ENCODE measurements around the gene PPIP5K1.
A peak's percentile ranks its signal among the peaks of the same experiment; 100 is the strongest.

The PPIP5K1 gene

DNA sequence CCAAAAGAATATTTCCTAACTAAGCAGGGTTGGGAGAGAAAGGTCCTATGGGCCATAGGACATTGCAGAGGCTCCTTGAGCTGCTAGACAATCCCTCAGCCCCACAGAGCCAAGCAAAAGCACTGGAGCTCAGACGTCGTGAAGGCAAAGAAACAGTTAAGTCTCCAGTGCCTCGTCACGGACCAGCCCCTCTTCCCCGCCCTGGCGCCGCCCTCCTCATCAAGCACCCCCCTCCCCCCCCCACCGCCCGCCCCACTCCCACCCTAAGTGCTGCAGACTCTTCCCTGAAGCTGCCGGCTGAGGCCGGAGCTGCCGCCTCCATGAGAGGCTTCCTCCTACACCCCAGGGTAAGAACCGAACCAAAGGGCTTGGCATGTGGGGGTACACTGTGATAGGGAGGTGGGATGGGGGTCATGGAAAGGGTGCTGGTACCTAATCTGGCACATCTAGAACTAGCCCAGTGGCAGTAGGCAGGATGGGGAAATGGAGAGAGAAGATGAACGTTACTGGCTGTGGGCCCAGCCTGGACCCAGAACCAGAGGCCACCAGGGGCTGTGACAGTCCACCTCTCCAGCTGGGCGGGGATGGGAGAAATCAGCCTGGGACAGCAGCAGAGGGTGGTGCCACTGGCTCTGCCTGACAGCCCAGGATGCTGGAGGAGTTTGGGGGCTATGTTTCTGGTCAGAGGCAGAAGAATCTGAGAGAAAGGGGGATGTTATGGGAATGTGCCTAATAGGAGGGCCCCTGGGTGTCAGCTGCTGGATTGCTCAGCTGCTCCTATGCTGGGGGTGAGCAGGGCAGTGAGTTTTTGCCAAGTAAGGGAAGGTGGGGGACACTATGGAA is 72.4 kb downstream of the PPIP5K1 start, which contains the start of gene MAP1A:
TSS of gene MAP1A (plus strand) at position 255 of the 843 bp plus-strand sequence. CDS start 3,866 bp downstream, outside the sequence.
- DNase-seq (ENCODE audit: low read depth), result peak; percentile 59

DNA sequence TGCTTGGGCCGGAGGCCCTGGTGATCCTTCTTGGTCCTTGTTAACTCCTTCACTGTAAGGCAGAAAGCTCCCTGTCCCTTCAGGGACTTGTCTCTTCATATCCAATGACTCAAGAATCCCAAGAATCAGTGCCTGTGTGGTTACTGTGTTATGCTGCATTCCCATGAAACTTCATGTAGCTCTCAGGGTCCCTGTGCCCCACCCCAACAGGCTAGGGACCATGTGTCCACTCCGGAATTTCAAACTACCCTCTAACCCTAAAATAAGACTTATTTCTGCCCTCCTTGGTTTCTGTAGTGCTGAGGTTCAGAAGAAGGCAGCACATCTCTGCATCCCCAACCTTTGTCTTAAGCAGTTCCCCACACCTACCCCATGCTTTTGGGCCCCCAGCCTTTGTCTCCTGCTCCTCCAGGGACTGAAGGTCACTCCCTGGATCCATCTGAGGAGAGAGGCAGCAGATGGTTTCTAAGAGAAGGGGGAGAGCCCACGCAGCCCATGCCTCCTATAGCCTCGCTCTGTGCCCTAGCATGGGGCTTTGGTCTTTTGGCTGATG is 73.1 kb downstream of the PPIP5K1 start:
- DNase-seq (ENCODE audit: low read depth), result peak; percentile 48

DNA sequence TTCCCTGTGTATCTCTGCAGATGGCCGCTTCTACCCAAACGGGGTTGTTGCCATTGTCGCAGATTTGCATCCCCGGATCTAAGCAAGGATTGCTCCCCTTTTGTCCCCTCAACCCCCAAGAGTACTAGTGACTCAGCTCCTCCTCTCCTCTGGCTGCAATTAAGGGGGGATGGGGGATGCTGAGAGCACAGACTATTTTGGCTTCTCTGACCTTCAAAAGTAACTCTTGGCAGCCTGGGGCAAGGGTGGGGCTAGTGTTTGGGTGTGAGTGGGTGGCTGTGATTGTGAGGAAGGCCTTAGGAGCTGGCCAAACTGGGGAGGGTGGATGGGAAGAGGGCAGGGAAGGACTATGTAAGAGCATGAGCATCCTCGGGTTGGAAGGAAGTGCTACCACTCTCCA is 73.8 kb downstream of the PPIP5K1 start:
- DNase-seq (ENCODE audit: low read depth), result no peak

DNA sequence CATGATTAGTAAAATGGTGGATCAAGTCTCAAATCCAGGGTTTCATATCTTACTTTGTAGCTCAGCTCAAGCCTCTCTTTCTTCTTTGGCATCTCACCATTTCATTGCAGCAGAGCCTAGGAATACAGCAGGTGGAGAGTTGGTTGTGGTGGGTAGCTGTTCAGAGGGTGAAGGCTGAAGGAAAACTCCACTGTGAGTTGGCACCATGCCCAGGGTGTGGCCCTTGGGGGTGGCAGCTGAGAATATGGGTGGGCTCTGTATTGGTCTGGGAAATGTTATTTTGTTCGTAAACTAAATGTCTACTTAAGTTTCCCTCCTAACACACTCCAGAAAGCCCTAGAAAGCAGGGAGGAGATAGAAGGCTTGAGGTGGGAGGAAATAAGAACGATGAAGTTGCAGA is 74.3 kb downstream of the PPIP5K1 start:
- no peak for DNase-seq (ENCODE audit: low read depth)

DNA sequence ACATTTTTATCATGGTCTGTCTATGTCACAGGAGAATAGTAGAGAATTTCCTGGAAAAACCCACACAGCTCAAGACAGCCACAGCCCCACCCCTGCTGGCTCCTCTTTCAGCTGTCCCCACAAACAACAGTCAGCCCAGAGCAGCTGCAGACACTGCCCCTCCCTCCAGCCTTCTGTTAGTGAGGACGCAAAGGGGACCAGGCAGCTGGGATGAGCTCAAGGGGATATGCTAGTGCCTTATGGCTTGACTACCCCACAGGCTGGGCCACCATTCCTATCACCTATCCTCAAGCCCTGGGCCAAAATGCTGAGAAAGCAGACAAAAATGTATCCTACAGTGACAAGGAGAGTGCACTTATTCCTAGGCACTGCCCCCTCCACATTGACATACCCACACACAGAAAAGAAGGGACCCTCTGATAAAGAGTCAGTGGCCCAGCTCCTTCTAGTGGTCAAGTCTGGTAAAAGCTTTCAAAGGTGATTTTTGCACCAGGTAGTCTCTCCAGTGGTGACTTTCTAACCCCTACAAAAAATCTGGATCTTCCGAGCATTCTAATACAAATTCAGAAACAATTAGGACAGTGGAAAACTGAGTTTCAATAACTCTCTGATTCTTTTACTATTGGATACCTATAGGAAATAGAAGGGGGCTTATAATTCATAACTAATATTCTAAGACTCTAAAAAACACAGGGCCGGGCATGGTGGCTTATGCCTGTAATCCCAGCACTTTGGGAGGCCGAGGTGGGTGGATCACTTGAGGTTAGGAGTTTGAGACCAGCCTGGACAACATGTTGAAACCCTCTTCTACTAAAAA is 75.6 kb downstream of the PPIP5K1 start:
- peak; percentile 18 for DNase-seq (ENCODE audit: low read depth)

DNA sequence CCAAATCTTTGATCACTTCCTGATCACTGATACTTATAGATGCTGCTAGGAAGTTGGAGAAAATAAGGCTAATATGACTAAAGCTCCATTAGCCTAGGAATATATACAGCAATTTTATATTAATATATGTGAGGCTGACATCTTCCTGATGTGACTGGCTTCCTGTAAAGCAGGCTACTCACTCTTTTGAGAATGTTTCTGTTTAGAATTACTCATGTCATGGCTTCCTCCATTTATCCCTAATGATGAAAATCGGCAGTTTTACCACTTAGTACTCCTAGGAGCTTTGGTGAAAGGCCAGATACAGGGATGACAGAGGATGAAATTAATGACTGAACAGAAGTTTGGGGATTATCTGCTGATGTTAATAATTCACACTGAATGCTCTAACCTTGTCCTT is 76.5 kb downstream of the PPIP5K1 start:
- DNase-seq (ENCODE audit: low read depth), result no peak

DNA sequence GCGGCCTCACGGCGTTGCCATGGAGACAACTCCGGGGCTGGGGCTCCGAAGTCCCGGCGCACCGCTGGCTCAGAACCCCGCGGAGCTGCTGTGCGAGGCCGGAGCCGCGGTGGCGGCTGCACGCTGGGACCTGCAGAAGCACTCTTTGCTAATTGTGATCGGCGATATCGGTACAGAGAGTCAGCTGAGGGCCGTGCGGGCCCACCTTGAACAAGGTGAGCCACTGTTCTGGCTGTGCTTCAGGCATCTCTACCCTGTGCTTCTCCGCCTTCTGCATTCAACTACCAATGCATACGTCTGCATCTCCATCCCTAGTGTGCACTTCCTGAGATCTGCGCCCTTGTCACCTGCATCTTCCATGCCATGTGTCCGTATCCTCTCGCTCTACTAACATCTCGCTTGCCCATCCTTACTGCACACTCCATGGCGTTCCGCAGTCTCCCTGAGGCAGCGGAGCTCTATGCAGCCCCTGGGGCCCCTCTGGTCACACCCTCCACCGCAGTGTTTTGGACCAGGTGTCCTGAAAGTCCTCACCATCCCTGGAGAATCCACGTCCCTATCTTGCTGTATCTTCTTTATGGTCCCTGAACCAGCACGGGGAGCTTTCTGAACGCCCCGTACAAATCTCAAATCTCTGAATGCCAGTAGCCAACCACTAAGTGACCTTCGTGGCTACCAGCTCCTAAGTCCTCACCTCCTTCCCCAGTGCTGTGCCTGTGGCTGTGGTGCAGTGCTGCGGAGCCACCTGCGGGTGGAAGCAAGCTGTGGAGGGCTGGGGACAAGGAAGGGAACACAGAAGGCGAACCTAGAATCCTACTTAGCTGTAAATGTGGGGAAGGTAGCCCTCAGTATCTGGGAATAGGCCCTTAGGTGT is 78.8 kb downstream of the PPIP5K1 start:
- no peak for DNase-seq (ENCODE audit: low read depth)

DNA sequence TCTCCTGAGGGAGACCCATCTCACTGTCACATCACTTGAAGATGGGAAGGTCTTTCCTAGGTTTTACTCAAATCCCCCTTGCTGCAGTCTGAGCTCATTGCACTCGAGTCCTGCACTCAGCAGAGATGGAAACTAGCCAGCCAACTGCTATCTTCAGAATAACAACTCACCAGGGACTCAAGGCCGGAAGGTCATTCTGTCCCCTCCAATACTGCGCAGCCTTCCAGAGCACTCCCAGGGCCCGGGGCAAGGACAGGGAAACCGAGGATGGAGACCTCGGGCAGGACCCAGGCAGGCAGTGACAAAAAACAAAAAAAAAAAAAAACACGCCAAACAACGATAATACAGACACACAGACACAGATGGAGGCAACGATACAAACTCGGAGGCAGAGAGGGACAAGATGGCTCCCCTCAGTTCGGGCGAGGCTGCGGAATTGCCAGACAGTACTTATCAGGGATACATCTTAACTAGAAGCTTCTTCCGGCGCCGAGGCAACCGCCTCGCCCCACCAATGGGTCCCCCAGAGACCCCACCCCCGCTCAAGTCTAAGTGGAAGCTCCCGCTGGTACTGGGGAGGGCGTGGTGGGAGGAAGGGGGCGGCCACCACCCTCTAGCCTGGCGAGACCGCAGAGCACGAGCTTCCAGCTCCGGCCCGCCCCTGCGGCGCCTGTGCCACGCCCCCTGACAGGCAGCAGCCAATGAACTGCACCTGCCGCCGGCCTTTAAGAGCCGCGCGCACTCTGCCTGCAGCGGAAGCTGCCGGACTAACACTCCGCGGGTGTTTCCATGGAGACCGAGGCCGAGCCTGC is 79.6 kb downstream of the PPIP5K1 start:
- peak; percentile 97 for DNase-seq (ENCODE audit: low read depth)

DNA sequence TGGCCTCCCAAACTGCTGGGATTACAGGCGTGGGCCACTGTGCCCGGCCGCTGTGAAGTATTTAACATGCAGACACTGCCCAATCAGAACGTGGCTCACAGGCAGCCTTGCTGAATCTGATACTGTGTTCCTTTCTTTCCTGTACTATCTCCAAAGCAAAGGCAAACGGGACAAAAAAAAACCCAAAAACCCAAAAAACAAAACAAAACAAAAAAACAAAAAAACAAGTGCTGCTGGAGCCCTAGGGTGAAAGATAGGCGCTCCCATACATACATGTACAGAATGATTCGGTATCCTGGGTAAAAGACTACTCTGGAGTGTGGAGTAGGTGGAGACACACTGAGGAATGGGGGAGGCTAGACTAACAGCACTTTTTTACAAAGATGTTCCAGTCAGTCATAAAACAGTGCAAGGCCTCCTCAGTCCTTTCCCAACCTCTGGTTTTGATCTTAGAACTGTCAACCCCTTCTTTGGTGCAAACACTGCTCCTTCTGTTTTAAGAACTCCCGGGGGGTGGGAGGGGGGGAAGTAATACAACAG is 80.3 kb downstream of the PPIP5K1 start:
- DNase-seq (ENCODE audit: low read depth), result peak; percentile 54

DNA sequence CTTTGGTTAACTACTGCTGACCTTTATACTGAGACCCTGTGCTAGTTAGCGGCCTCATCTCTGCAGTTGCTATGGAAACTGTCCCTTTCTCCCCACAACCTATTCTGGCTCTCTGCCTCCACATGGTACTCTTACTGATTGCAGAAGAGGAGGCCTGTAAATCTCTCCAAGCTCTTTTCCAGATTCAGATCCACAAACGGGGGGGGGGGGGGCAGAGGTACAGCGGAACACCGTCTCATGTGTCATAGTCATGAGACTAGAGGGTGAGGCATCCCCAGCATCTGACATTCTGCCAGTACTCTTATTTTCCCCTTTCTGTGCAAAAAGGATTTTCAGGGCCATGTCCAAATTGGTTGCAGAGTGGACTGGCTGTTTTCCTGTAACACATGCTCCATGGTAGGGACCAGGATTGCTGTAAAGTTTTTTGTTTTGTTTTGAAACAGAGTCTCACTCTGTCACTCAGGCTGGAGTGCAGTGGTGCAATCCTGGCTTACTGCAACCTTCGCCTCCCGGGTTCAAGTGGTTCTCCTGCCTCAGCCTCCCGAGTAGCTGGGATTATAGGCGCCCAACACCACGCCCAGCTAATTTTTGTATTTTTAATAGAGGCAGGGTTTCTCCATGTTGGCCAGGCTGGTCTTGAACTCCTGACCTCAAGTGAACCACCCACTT is 80.9 kb downstream of the PPIP5K1 start:
- peak; percentile 35 for DNase-seq (ENCODE audit: low read depth)

DNA sequence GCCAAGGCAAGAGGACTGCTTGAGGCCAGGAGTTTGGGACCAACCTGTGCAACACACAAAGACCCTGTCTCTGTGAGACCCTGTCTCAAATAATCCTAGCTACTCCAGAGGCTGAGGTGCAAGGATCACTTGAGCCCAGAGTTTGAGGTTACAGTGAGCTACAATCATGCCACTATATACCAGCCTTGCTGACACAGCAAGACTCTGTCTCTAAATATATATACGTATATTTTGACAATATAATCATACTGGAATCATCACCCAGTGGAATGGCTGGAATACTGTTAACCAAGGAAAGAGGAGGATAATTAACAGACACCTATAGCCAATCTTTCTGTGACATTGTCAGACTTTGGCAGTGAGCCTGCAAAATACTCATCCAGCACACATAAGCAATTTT is 81.6 kb downstream of the PPIP5K1 start:
- DNase-seq (ENCODE audit: low read depth), result no peak

DNA sequence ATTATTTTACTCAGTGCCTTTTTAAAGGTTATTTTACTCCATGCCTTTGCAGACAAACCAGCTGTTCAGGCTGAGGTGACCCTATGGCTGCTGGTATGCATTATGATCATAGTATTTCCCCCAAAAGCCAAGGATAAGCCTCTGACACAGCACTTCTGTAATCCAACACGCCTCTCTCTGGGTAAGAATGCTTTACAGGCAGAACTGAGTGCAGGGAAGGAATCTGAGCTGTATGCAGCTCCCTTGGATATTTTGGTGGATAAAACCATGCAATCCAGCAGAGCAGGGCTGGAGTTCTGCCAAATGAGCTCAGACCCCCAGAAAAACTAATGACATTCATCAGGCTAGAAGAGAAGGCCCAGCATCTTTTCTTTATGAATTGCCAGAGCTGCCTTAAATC is 84.3 kb downstream of the PPIP5K1 start:
- DNase-seq (ENCODE audit: low read depth), result peak; percentile 42

DNA sequence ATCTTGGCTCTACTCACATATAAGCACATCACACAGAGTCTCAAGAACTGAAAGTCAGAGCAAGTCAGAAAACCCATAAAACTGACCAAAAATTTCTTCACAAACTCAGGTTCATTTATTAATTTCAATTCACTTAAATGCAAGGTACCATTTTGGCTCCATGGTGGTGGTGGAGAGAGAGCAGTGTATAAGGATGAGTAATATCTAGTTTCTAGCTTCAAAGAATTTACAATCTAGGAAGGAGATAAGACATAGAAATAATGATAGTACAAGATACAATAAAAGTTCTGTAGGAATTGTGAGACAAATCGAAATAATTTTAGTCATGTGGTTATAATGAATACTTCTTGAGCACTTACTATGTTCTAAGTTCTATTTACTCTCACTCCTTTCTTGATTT is 90.4 kb downstream of the PPIP5K1 start:
- no peak for DNase-seq (ENCODE audit: low read depth)

DNA sequence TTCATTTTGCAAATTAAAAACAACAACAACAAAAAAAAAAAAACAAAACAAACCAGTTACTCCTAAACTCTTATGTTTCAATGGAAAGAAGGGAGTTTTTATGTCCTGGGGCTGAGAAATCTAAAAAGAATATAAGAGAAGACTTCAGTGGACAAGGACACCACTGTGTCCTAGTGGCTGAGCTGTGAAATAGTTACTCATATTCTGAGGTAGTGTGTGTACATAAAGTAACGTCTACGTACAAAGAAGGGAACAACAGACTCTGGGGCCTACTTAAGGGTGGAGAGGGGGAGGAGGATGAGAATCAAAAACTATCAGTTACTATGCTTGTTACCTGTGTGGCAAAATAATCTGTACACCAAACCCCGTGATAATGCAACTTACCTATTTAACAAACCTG is 91.0 kb downstream of the PPIP5K1 start:
- DNase-seq (ENCODE audit: low read depth), result no peak

DNA sequence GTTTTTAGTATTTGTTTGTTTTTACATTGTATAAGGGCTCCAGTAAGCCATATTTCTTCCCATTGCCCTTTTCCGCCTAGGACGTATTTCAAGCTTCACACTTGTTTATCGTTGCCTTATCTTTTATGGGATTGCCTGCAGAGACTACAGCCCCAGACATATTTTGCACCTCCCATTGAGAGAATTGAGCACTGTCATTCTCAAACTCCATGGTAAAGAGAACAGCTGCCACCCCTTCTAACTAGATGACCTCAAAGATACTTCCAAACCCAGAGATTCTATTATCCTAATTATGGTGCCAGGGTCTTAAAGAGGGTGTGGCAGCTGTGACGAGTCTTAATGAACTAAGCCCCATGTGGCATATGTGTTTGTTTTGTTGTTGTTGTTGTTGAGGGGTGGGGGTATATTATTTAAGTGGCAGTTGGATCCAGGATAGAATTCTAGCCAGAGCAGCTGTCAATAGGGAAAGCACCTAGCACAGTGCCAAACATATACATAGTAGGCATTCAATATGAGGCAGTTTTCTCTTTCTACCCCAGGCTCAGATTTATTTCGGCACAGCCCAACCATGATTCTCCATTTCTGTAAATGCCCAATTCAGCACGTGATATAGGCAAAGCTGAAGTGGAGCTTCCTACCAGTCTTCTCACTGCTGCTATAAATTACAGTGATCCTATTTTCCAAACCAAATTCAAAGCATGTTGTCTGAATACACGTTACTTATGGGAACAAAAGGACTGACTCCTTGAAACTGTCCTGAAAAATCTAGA is 96.1 kb downstream of the PPIP5K1 start:
- no peak for DNase-seq (ENCODE audit: low read depth)

DNA sequence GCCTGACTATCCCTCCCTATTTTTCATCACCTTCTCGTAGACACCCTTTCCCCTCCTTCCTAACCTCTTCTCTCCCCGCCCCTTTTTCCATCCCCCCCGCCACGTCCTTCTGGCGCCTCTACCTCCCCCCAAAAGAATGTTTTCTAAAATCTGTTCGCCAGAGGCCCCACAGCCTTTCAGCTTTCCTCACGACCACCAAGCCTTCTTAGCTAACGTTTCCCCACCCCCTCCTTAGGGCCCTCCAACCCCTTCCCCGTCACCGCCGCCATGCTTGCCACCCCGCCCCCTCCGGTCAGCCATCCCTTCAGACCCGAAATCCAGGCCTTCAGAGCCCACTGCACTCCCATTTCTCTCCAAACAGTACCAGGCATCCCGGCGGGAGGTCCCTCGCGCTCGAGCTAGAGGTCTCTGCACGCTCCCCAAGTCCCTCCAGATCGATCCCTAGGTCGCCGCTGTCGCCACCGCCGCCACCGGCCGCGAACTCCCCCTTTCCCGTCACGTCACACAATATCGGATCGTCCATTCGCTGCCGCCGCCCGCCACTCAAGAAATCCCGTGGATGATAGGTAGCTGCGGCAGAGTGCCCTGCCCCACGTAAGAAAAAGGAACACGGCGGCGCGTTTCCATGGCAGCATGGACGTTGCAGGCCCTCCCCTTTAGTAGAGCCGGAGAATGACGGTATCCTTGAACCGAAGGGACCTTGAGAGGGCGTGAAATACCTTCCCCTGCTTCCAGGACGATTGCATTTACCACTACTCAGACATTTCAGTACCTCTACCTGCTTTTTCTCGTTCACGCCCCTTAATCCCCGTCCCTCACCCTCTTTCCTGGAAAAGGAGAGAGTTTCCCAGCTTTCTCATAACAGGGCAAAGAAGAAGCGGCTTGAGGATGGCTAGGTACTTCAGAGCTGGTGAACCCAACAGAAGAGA is 97.1 kb downstream of the PPIP5K1 start, which contains the start of gene TP53BP1:
TSS of gene TP53BP1 (minus strand) at position 484 of the 929 bp plus-strand sequence. CDS start at position 371, 113 bp downstream.
- DNase-seq (ENCODE audit: low read depth), result peak; percentile 90

DNA sequence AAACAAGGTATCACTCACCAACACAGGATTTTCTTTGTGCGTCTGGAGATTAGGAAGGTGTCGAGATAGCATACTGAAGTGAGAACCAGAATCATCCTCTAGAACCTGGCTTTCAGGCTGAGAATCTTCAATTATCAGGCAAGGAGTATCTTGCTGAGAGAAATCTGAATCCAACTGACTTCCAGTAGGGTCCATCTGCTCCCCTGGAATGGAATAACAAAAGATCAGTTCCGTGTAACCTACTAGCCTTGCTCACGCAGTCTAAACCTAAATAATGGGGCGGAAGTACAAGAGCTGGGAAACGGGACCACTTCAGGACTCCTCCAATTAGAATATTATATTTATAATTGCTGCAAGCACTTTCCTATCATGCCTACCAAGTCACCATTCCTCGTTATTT is 97.7 kb downstream of the PPIP5K1 start:
- no peak for DNase-seq (ENCODE audit: low read depth)

DNA sequence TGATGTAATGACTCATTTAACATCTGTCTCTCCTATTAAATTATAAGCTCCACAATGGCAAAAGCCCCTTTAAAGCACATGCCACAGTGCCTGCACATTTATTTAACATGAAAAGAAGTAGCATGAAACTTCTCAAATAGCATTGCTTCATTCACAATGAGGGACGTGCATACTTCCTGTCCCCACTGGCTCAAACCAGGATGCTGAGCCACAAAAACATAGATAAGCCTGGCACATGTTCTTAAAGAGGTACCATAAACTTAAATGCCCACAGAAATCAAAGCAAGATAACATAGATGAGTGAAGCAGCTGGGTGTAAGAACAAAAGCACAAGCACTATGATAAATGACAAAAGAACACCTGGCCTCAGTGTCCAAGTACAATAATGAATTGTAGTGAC is 100.8 kb downstream of the PPIP5K1 start:
- DNase-seq (ENCODE audit: low read depth), result peak; percentile 36

All from amniotic epithelial cell (primary cell).